ENCODE measurements around the gene FERD3L.

DNA sequence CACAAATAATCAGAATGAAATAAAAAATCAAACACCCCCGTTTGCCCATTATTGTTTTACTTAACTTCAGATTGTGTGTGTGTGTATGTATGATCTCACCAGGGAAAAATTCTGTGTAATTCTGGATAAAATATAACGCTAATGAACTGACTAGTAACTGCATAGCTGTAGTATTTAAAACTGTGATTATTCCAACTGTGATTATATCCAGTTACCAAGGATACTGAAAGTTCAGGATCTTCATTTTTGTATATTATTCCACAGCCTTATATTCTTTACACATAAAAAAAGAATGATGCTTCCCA, 30.7 kb downstream of the FERD3L start:
- no peak for TF ChIP-seq POLR2A (IDR thresholded peaks at IDR 0.05)
- TF ChIP-seq, protein P1, sequence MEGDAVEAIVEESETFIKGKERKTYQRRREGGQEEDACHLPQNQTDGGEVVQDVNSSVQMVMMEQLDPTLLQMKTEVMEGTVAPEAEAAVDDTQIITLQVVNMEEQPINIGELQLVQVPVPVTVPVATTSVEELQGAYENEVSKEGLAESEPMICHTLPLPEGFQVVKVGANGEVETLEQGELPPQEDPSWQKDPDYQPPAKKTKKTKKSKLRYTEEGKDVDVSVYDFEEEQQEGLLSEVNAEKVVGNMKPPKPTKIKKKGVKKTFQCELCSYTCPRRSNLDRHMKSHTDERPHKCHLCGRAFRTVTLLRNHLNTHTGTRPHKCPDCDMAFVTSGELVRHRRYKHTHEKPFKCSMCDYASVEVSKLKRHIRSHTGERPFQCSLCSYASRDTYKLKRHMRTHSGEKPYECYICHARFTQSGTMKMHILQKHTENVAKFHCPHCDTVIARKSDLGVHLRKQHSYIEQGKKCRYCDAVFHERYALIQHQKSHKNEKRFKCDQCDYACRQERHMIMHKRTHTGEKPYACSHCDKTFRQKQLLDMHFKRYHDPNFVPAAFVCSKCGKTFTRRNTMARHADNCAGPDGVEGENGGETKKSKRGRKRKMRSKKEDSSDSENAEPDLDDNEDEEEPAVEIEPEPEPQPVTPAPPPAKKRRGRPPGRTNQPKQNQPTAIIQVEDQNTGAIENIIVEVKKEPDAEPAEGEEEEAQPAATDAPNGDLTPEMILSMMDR (IDR thresholded peaks at IDR 0.05), result no peak

All from gastroesophageal sphincter (tissue), 3 donors.